ENCODE data around the gene RAB12. TPM values are rescaled to one million over a fixed set of nuclear protein-coding genes. Genes with fewer than 3 reads are reported as not detected.

RAB12 gene
- total RNA-seq, 1 experiment from 2014 or later: 51.3 TPM

DNA sequence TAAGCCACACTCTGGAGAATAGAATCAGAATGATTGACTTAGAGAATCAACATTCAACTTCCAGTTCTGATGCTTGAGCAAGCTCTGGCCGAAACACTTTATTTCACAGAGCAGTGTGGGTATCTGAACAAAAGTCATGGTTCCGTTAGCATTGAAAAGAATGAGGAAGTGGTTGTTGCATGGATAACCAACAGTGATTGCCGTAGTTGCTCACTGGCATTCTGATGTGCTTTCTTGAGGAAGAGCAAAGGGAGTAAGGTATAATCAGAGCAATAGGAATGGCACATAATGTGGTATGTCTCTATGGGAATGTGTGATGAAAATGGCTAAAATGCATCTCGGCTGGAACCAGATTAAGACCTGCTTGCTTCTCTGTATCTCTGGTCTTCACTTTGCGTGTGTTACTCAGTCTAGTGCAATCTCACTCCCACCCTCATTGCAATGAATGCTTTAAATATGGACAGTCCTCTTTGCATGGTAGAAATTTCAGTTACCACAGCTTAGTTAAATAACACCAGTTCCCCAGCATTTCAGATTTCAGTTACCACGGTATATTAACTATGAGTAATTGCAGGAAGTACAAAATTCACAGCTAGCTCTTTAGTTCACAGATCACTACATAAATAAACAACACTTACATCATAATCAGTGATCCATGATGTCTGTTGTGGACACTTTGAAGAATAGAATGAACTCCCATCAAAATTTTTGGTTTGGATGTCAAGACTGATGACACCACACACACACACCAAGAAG, 7.8 kb upstream of the RAB12 start:
- no peak overlapping the region for H3K4me2 ChIP-seq (ENCODE audit: insufficient read depth, insufficient read length, low read length)
- TF ChIP-seq, protein P1, sequence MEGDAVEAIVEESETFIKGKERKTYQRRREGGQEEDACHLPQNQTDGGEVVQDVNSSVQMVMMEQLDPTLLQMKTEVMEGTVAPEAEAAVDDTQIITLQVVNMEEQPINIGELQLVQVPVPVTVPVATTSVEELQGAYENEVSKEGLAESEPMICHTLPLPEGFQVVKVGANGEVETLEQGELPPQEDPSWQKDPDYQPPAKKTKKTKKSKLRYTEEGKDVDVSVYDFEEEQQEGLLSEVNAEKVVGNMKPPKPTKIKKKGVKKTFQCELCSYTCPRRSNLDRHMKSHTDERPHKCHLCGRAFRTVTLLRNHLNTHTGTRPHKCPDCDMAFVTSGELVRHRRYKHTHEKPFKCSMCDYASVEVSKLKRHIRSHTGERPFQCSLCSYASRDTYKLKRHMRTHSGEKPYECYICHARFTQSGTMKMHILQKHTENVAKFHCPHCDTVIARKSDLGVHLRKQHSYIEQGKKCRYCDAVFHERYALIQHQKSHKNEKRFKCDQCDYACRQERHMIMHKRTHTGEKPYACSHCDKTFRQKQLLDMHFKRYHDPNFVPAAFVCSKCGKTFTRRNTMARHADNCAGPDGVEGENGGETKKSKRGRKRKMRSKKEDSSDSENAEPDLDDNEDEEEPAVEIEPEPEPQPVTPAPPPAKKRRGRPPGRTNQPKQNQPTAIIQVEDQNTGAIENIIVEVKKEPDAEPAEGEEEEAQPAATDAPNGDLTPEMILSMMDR (conservative IDR thresholded peaks at IDR 0.05): no peak
- H4K5ac ChIP-seq (ENCODE audit: insufficient read length, low read depth, low read length): no peak overlapping the region
- no peak overlapping the region for H2BK15ac ChIP-seq (ENCODE audit: low read depth, low read length)
- no peak overlapping the region for H3K23ac ChIP-seq (ENCODE audit: insufficient read length, low read depth, low read length)
- H3K27me3 ChIP-seq (ENCODE audit: insufficient read depth, low read length): no peaks in the 10 kb centered on the region
- H3K18ac ChIP-seq (ENCODE audit: insufficient read length, low read depth, low read length): no peak overlapping the region
- no peaks in the 10 kb centered on the region for H3K79me1 ChIP-seq (ENCODE audit: insufficient read depth, low read depth, low read length, poor library complexity, severe bottlenecking)
- Mint-ChIP-seq H3K4me1 (peaks cover 3 to 6% of the 10 kb centered on the region in 2 experiments; a peak in 3 of 4 replicates), H3K27me3 (ENCODE audit: low read depth) (peaks cover 7% of the 10 kb centered on the region; the same call in 1 of the 2 replicates), H3K9me3 (no peaks in the 10 kb centered on the region), H3K27ac (no peak overlapping the region), H3K4me3 (no peak overlapping the region), H3K36me3 (ENCODE audit: insufficient read depth in 1 of 3, low read depth in 3 of 3) (no peaks in the 10 kb centered on the region)
- no peak overlapping the region for H2BK12ac ChIP-seq (ENCODE audit: insufficient read length, low read depth, low read length)
- H2BK5ac ChIP-seq (ENCODE audit: insufficient read length, low read length): no peak overlapping the region
- no peak overlapping the region for H2AFZ ChIP-seq (ENCODE audit: low read length)
- H4K20me1 ChIP-seq (ENCODE audit: control insufficient read depth, insufficient read depth, insufficient read length): no peaks in the 10 kb centered on the region
- no peaks in the 10 kb centered on the region for H3K4me1 ChIP-seq (ENCODE audit: insufficient read depth, low read length)
- no peak for DNase-seq
- no peak overlapping the region for H4K91ac ChIP-seq (ENCODE audit: insufficient read length, low read depth, low read length)
- H3K9ac ChIP-seq (ENCODE audit: extremely low read depth, insufficient read length, low read length): no peak overlapping the region
- H2AK5ac ChIP-seq (ENCODE audit: insufficient read length, low read length): no peak overlapping the region
- no peak overlapping the region for H3K14ac ChIP-seq (ENCODE audit: insufficient read depth, low read length)
- H3K27ac ChIP-seq (ENCODE audit: insufficient read length, low read depth, low read length): no peak overlapping the region
- no peak overlapping the region for H4K8ac ChIP-seq (replicated peaks; ENCODE audit: insufficient read length, low read depth, low read length)
- H3K56ac ChIP-seq (ENCODE audit: insufficient read length, low read depth, low read length): no peak overlapping the region
- no peak overlapping the region for H2BK120ac ChIP-seq (ENCODE audit: low read depth, low read length, poor library complexity, severe bottlenecking)
- no peak overlapping the region for H2BK20ac ChIP-seq (ENCODE audit: low read depth, low read length, poor library complexity, severe bottlenecking)
- no peak overlapping the region for H3T11ph ChIP-seq (ENCODE audit: low read length)
- no CpG with 5 or more reads among the region's 6 CpGs for WGBS (ENCODE audit: extremely low coverage, insufficient read length, low lambda C conversion rate)
- no peak overlapping the region for H3K4ac ChIP-seq (ENCODE audit: low read depth, low read length)
- no peaks in the 10 kb centered on the region for H3K9me3 ChIP-seq (ENCODE audit: control insufficient read depth, low read depth, low read length)
- no peaks in the 10 kb centered on the region for H3K79me2 ChIP-seq (ENCODE audit: insufficient read depth, low read length)
- H3K23me2 ChIP-seq (ENCODE audit: insufficient read length, low read depth, low read length, poor library complexity, severe bottlenecking): no peaks in the 10 kb centered on the region
